ENCODE results near the gene ZNF217. TPM values are rescaled to one million over a fixed set of nuclear protein-coding genes. Genes with fewer than 3 reads are reported as not detected.

ZNF217 gene
- total and polyA plus RNA-seq, 10 of the 15 experiments (the other 5 are each of a cell fraction or from before 2014, with no cell fraction given): 8.5 to 76.6 (median 40.6) TPM

GRCh38 chr20:53556267-53556897 lies 37.3 kb downstream of the ZNF217 start:
- Histone ChIP-seq H4K20me1 (ENCODE audit: control insufficient read depth, insufficient read depth) (no peaks in the 10 kb centered on the region), H3K4me1 (ENCODE audit: control insufficient read depth, insufficient read depth, low read length) (no peaks in the 10 kb centered on the region; the same call in 1 of the 2 replicates), H3K27me3 (replicated peaks in 1 of 2; ENCODE audit: control insufficient read depth in 2 of 2, insufficient read depth in 2 of 2, low read length in 1 of 2) (no peaks in the 10 kb centered on the region), H3K27ac (ENCODE audit: control insufficient read depth, insufficient read depth) (no peak overlapping the region), H3K4me3 (no peak overlapping the region), H3K9me3 (replicated peaks; ENCODE audit: control insufficient read depth, insufficient read depth, low read length) (no peaks in the 10 kb centered on the region), H2AFZ (ENCODE audit: control insufficient read depth, low read depth, low read length) (no peak overlapping the region), H3K36me3 (ENCODE audit: control insufficient read depth in 2 of 2, insufficient read depth in 2 of 2, low read length in 1 of 2) (no peaks in the 10 kb centered on the region), H3K79me2 (ENCODE audit: control insufficient read depth, insufficient read depth, low read length) (no peaks in the 10 kb centered on the region), H3K4me2 (ENCODE audit: control insufficient read depth, insufficient read depth) (no peak overlapping the region), H3K9ac (ENCODE audit: control insufficient read depth, insufficient read depth, low read length) (no peak overlapping the region)
- no peak for DNase-seq (ENCODE audit: low read depth, low spot score)
- in situ Hi-C loops (cut with MboI) (loop anchor here (10.0 to 25.0 kb wide), 2 partner anchors 638 to 1081 kb away; no protein-coding TSS in a partner anchor), intact Hi-C loops (cut with micrococcal nuclease; ENCODE audit: unreplicated experiment) (loop anchor here (10.0 kb wide), 1 partner anchor 1088 kb away; no protein-coding TSS in a partner anchor)
- ChIA-PET CTCF (no interaction called here), SMC1A (ENCODE audit: uncharacterized antibody, unreplicated experiment) (interaction anchor here (1.3 kb wide), 1 partner anchor 9 kb away, joined by 5 read pairs; no protein-coding TSS in a partner anchor), POLR2A (no interaction called here), RAD21 (ENCODE audit: unreplicated experiment) (no interaction called here)
- no TSS peak for BruUV-seq (replicated peaks)
- WGBS (ENCODE audit: insufficient coverage, insufficient replicate concordance, low lambda C conversion rate, missing lambda C conversion rate): 83% methylated on average over 11 of the region's 11 CpGs
- no peak for ATAC-seq
- TF ChIP-seq SUZ12 (IDR thresholded peaks at IDR 0.05; ENCODE audit: unreplicated experiment) (no peak), SMC3 (IDR thresholded peaks at IDR 0.05; ENCODE audit: borderline replicate concordance, low read length) (no peak)
- FAIRE-seq: no peak

- H4K20me1 ChIP-seq (ENCODE audit: control insufficient read depth, insufficient read depth): no peaks in the 10 kb centered on the region
- 81% methylated on average over 2 of the region's 2 CpGs for WGBS (ENCODE audit: insufficient coverage, insufficient replicate concordance, low lambda C conversion rate, missing lambda C conversion rate)
- no peaks in the 10 kb centered on the region; the same call in 1 of the 2 replicates for H3K4me1 ChIP-seq (ENCODE audit: control insufficient read depth, insufficient read depth, low read length)
- H3K4me2 ChIP-seq (ENCODE audit: control insufficient read depth, insufficient read depth): no peak overlapping the region
- BruUV-seq (replicated peaks): no TSS peak
- H3K9ac ChIP-seq (ENCODE audit: control insufficient read depth, insufficient read depth, low read length): no peak overlapping the region
- H3K27ac ChIP-seq (ENCODE audit: control insufficient read depth, insufficient read depth): no peak overlapping the region
- H3K79me2 ChIP-seq (ENCODE audit: control insufficient read depth, insufficient read depth, low read length): no peaks in the 10 kb centered on the region
- H2AFZ ChIP-seq (ENCODE audit: control insufficient read depth, low read depth, low read length): no peak overlapping the region
- intact Hi-C loops (cut with micrococcal nuclease; ENCODE audit: unreplicated experiment): loop anchor here (10.0 kb wide), 1 partner anchor 1089 kb away; no protein-coding TSS in a partner anchor
- ChIA-PET POLR2A (no interaction called here), CTCF (interaction anchor here (0.6 kb wide), 1 partner anchor 336 kb away, joined by 3 read pairs; no protein-coding TSS in a partner anchor), SMC1A (ENCODE audit: uncharacterized antibody, unreplicated experiment) (interaction anchor here (1.3 kb wide), 1 partner anchor 8 kb away, joined by 5 read pairs; no protein-coding TSS in a partner anchor), RAD21 (ENCODE audit: unreplicated experiment) (no interaction called here)
- no peak overlapping the region for H3K4me3 ChIP-seq
- DNase-seq (ENCODE audit: low read depth, low spot score) (no peak), ATAC-seq (no peak; the same call in 2 of the 3 replicates), FAIRE-seq (no peak)
- no peaks in the 10 kb centered on the region for H3K9me3 ChIP-seq (replicated peaks; ENCODE audit: control insufficient read depth, insufficient read depth, low read length)
- in situ Hi-C loops (cut with MboI): loop anchor here (10.0 to 25.0 kb wide), 2 partner anchors 639 to 1081 kb away; no protein-coding TSS in a partner anchor
- no peaks in the 10 kb centered on the region for H3K36me3 ChIP-seq (ENCODE audit: control insufficient read depth in 2 of 2, insufficient read depth in 2 of 2, low read length in 1 of 2)
- no peaks in the 10 kb centered on the region for H3K27me3 ChIP-seq (replicated peaks in 1 of 2; ENCODE audit: control insufficient read depth in 2 of 2, insufficient read depth in 2 of 2, low read length in 1 of 2)
- TF ChIP-seq MTA2 (IDR thresholded peaks at IDR 0.05; ENCODE audit: low read depth) (no peak), E2F8 (IDR thresholded peaks at IDR 0.05; ENCODE audit: low read depth, partially characterized antibody) (no peak), HCFC1 (IDR thresholded peaks at IDR 0.05; ENCODE audit: low read length) (no peak), PBX3 (IDR thresholded peaks at IDR 0.05; ENCODE audit: insufficient replicate concordance, low read depth, low read length) (no peak), RB1 (IDR thresholded peaks at IDR 0.05; ENCODE audit: borderline replicate concordance) (no peak), MEF2A (IDR thresholded peaks at IDR 0.05; ENCODE audit: insufficient read depth, low read depth, low read length) (no peak), SRF (IDR thresholded peaks at IDR 0.05; ENCODE audit: low read depth in 2 of 2, low read length in 2 of 2) (no peak), SIX5 (IDR thresholded peaks at IDR 0.05; ENCODE audit: low read depth, low read length, severe bottlenecking) (no peak)
These were observed 37.8 kb downstream of the ZNF217 start for GRCh38 chr20:53555816-53556215.

Measured in GM12878 (cell line).